SK-N-SH treated with all-trans-retinoic acid at 6 μM for 48 hours (cell line): ENCODE results near the gene PLA1A.

Source experiments
- ATAC-seq: fragments of 200-7000 bp; cut with Tn5 transposase; 3 replicates; pipeline ENCODE4 v1.9.1; 2020; ENCODE audit warnings: mild to moderate bottlenecking, moderate library complexity
- ARNTL ChIP-seq: fragments of 450-650 bp; formaldehyde crosslinking; IDR thresholded peaks from 2 replicates; pipeline ENCODE4 v1.5.0; 2020; ENCODE audit warnings: low read depth, mild to moderate bottlenecking, moderate library complexity, borderline replicate concordance
- BACH2 ChIP-seq: fragments of 250-450 bp; sonication (Bioruptor Pico); IDR thresholded peaks from 2 replicates; pipeline ENCODE4 v1.9.0; 2021; ENCODE audit warnings: mild to moderate bottlenecking, borderline replicate concordance
- CREB5 ChIP-seq: fragments of 250-450 bp; sonication (Bioruptor Pico); IDR thresholded peaks from 2 replicates; pipeline ENCODE4 v1.5.1; 2020; ENCODE audit warnings: low read depth, mild to moderate bottlenecking, moderate library complexity
- CSDC2 ChIP-seq: fragments of 250-450 bp; sonication (Bioruptor Pico); IDR thresholded peaks from 2 replicates; pipeline ENCODE4 v1.5.0; 2020; ENCODE audit warnings: mild to moderate bottlenecking, moderate library complexity
- ESRRG ChIP-seq: fragments of 250-450 bp; sonication (Bioruptor Pico); IDR thresholded peaks from 2 replicates; pipeline ENCODE4 v1.6.1; 2021; ENCODE audit warnings: mild to moderate bottlenecking
- GLIS3 ChIP-seq: fragments of 250-450 bp; sonication (Bioruptor Pico); IDR thresholded peaks from 2 replicates; pipeline ENCODE4 v1.5.0; 2020; ENCODE audit warnings: mild to moderate bottlenecking, moderate library complexity
- ISL1 ChIP-seq: fragments of 250-450 bp; sonication (Bioruptor Pico); IDR thresholded peaks from 2 replicates; pipeline ENCODE4 v2.1.2; 2022; ENCODE audit warnings: mild to moderate bottlenecking, moderate library complexity
- OSR1 ChIP-seq: fragments of 250-450 bp; sonication (Bioruptor Pico); IDR thresholded peaks from 2 replicates; pipeline ENCODE4 v1.8.0; 2022; ENCODE audit warnings: moderate library complexity, mild to moderate bottlenecking, inconsistent platforms
- PPARA ChIP-seq: fragments of 250-450 bp; sonication (Bioruptor Pico); IDR thresholded peaks from 2 replicates; pipeline ENCODE4 v1.5.0; 2020; ENCODE audit warnings: mild to moderate bottlenecking, borderline replicate concordance
- RARB ChIP-seq: fragments of 250-450 bp; sonication (Bioruptor Pico); IDR thresholded peaks from 2 replicates; pipeline ENCODE4 v1.8.0; 2021; ENCODE audit warnings: mild to moderate bottlenecking, moderate library complexity
- SNAI2 ChIP-seq: fragments of 250-450 bp; sonication (Bioruptor Pico); IDR thresholded peaks from 2 replicates; pipeline ENCODE4 v1.5.0; 2020; ENCODE audit warnings: mild to moderate bottlenecking, moderate library complexity
- TCF4 ChIP-seq: fragments of 250-450 bp; sonication (Bioruptor Pico); IDR thresholded peaks from 2 replicates; pipeline ENCODE4 v1.8.0; 2021; ENCODE audit warnings: mild to moderate bottlenecking, moderate library complexity, borderline replicate concordance
- TSHZ2 ChIP-seq: fragments of 250-450 bp; sonication (Bioruptor Pico); IDR thresholded peaks from 2 replicates; pipeline ENCODE4 v1.5.0; 2020; ENCODE audit warnings: mild to moderate bottlenecking, moderate library complexity
- ZC3H10 ChIP-seq: fragments of 250-450 bp; sonication (Bioruptor Pico); IDR thresholded peaks from 2 replicates; pipeline ENCODE4 v1.5.1; 2021; ENCODE audit warnings: mild to moderate bottlenecking, moderate library complexity
- ZFP3 ChIP-seq: fragments of 250-450 bp; sonication (Bioruptor Pico); IDR thresholded peaks from 2 replicates; pipeline ENCODE4 v1.5.0; 2020; ENCODE audit warnings: mild to moderate bottlenecking, moderate library complexity
- ZNF70 ChIP-seq: fragments of 450-650 bp; formaldehyde crosslinking; IDR thresholded peaks from 2 replicates; pipeline ENCODE4 v1.5.0; 2020; ENCODE audit warnings: mild to moderate bottlenecking, moderate library complexity
- ZNF8 ChIP-seq: fragments of 450-650 bp; formaldehyde crosslinking; IDR thresholded peaks from 2 replicates; pipeline ENCODE4 v1.5.0; 2020; ENCODE audit warnings: mild to moderate bottlenecking, moderate library complexity
- TF ChIP-seq, protein P1 (sequence below): fragments of 250-450 bp; sonication (Bioruptor Pico); IDR thresholded peaks from 2 replicates; pipeline ENCODE4 v1.5.1; 2021; ENCODE audit warnings: mild to moderate bottlenecking, moderate library complexity
- TF ChIP-seq, protein P2 (sequence below): fragments of 250-450 bp; sonication (Bioruptor Pico); IDR thresholded peaks from 2 replicates; pipeline ENCODE4 v1.8.0; 2021; ENCODE audit warnings: low read depth, mild to moderate bottlenecking, moderate library complexity, borderline replicate concordance

Gene PLA1A

GRCh38 chr3:119586733-119587172 is 10.9 kb upstream of the PLA1A start (continued):
- TF ChIP-seq, protein P1, sequence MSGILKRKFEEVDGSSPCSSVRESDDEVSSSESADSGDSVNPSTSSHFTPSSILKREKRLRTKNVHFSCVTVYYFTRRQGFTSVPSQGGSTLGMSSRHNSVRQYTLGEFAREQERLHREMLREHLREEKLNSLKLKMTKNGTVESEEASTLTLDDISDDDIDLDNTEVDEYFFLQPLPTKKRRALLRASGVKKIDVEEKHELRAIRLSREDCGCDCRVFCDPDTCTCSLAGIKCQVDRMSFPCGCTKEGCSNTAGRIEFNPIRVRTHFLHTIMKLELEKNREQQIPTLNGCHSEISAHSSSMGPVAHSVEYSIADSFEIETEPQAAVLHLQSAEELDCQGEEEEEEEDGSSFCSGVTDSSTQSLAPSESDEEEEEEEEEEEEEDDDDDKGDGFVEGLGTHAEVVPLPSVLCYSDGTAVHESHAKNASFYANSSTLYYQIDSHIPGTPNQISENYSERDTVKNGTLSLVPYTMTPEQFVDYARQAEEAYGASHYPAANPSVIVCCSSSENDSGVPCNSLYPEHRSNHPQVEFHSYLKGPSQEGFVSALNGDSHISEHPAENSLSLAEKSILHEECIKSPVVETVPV: no peak
- no peak for TF ChIP-seq CREB5 (CRISPR knock-in tag)
- TF ChIP-seq, all 23 proteins: peak for 0

DNA sequence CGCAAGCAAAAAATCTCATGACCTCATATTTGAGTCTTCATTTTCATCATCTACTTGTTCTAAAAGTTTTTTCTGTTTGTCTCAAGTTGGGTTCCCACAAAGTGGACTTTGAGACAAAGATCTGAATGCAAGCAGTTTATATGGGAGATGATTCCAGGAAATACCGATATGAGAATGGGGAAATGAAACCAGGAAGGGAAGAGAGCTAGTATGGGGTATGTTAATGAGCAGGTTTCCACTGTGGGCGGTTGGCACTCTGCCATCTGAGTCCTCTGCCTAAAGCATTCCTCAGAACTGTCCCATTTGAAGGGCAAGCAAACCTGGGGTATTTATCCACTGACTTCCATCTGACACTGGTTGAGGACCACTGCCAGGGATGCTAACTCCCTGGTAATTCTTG is 9.6 kb upstream of the PLA1A start:
- no peak for TF ChIP-seq PPARA (CRISPR knock-in tag)
- TF ChIP-seq, protein P2, sequence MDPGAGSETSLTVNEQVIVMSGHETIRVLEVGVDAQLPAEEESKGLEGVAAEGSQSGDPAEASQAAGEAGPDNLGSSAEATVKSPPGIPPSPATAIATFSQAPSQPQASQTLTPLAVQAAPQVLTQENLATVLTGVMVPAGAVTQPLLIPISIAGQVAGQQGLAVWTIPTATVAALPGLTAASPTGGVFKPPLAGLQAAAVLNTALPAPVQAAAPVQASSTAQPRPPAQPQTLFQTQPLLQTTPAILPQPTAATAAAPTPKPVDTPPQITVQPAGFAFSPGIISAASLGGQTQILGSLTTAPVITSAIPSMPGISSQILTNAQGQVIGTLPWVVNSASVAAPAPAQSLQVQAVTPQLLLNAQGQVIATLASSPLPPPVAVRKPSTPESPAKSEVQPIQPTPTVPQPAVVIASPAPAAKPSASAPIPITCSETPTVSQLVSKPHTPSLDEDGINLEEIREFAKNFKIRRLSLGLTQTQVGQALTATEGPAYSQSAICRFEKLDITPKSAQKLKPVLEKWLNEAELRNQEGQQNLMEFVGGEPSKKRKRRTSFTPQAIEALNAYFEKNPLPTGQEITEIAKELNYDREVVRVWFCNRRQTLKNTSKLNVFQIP (CRISPR knock-in tag): no peak
- TF ChIP-seq GLIS3: no peak
- TF ChIP-seq RARB (CRISPR knock-in tag): no peak
- TF ChIP-seq ZNF70 (CRISPR knock-in tag): no peak
- no peak for TF ChIP-seq CREB5 (CRISPR knock-in tag)
- TF ChIP-seq ZFP3: no peak
- TF ChIP-seq TSHZ2 (CRISPR knock-in tag): no peak
- no peak for TF ChIP-seq ESRRG (CRISPR knock-in tag)
- TF ChIP-seq ZC3H10: no peak
- TF ChIP-seq SNAI2 (CRISPR knock-in tag): no peak
- no peak for TF ChIP-seq BACH2 (CRISPR knock-in tag)
- no peak; the same call in 2 of the 3 replicates for ATAC-seq

DNA sequence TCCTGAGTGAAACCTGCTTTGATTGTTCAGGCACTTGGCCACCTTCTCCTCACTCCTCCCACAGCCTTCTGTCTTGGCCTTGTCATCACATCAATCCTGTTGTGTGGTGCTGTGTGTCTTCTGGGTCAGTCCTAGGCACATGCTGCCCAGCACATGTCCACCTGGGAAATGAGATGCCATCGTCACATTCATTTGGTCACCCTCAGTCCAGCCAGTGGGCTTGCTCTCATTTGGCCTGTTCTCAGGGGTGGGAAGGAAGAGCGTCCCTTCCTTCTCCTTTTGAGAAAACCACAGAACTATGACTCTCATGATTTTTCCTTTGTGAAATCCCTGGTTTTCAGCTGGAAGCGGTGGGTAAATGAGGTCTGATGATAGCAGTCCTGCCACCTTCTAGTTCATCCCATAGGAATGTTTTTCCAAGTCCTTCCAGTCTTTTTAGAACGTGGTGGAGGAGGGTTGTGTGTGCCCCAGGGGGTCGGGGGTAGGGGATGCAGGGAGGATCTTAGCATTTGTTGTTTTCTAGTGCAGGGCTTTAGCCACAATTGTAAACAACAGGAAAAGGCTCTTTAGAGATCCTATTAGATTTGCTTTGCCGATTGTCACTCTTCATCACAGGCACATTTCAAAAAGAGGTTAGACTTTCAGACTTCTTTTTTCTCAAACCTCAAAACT is 8.4 kb upstream of the PLA1A start:
- ATAC-seq: no peak
- TF ChIP-seq CREB5 (CRISPR knock-in tag) (no peak), ZC3H10 (no peak), ARNTL (CRISPR knock-in tag) (no peak), CSDC2 (CRISPR knock-in tag) (no peak), GLIS3 (no peak), ZNF8 (CRISPR knock-in tag) (no peak), TSHZ2 (CRISPR knock-in tag) (no peak), ESRRG (CRISPR knock-in tag) (no peak), SNAI2 (CRISPR knock-in tag) (no peak), OSR1 (no peak), ZFP3 (no peak), BACH2 (CRISPR knock-in tag) (no peak), ISL1 (CRISPR knock-in tag) (no peak), ZNF70 (CRISPR knock-in tag) (no peak), TCF4 (CRISPR knock-in tag) (no peak)
- TF ChIP-seq, protein P2 (CRISPR knock-in tag): no peak
- TF ChIP-seq, protein P1: no peak
